GM04504 (cell line): Measurements from ENCODE around the gene LAMA4.
A peak's percentile ranks its signal among the peaks of the same experiment; 100 is the strongest.

Experiments used
- DNase-seq: peaks from one replicate; pipeline ENCODE4 v3.0.0-alpha.2; 2012; ENCODE audit warnings: low read depth

The LAMA4 gene

GRCh38 chr6:112243861-112244827 lies 10.2 kb downstream of the LAMA4 start:
- DNase-seq, result no peak

DNA sequence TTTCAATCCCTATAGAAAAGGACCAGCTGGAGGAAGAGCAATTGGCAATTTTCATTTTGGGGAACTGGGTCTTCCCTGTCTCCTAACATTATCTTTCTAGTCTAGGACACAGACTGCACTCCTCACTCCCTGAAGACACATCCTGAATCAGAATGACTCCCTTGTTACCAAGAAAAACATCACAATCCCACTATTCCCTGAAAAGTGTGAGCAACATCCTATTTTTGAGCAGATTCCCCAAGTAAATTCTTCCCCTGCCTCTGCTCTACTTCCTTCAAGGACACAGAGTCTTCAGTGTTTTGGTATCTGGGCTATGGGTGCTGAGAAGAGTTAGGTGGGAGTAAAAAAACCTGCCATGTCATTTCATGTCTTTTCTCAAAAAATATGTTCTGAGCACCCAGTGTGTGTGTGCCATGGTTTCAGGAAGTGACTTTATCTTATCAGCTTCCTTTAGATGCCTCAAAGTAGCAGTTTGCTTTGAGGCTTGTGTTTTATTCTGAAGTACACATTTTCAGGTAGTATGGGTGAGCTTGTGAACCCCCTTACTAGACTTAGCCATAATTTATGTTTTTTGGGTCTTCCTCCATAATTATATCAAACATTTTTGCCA lies 12.4 kb downstream of the LAMA4 start:
- no peak for DNase-seq

GRCh38 chr6:112237595-112237994 lies 16.8 kb downstream of the LAMA4 start:
- peak; percentile 99 for DNase-seq

GRCh38 chr6:112237066-112237465 lies 17.3 kb downstream of the LAMA4 start:
- DNase-seq, result no peak

DNA sequence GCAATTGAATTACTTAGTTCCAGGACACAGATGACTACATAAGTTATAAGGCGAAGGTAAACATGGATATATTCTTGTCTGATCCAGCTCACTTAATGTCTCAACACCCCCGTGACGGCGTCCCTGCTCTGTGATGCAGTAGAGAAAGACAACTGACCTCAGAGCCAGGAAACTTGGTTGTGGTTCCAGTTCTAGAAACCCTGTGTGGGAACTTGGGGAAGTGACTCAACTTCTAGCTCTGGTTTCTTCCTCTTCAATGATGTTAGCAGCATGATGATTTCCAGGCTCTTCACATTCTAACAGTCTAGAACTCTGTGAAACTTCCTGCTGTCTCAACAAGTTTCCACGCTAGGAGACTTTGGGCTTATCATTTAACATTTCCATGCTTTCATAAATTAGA lies 18.4 kb downstream of the LAMA4 start:
- DNase-seq, result no peak

- DNase-seq, result no peak
Measured at GRCh38 chr6:112234601-112235000, 19.8 kb downstream of the LAMA4 start.

DNA sequence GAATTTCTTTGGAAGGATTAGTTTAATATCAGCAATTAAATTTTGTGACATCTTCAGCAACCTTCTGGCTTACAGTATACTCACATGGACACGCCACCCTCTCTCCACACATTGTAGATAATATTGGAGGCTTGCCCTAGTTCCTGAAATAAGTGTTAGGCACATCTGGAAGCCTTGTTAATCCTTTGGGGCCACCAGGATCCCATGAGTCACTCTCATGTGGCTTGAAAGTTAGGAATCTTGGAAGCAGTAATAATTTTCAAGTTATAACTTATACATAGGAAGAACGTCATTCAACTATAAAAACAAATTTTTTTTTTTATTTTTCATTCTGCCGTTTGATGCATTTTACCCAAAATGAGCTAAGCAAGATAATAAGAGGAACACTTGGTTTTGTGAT lies 20.5 kb downstream of the LAMA4 start:
- peak; percentile 88 for DNase-seq

DNA sequence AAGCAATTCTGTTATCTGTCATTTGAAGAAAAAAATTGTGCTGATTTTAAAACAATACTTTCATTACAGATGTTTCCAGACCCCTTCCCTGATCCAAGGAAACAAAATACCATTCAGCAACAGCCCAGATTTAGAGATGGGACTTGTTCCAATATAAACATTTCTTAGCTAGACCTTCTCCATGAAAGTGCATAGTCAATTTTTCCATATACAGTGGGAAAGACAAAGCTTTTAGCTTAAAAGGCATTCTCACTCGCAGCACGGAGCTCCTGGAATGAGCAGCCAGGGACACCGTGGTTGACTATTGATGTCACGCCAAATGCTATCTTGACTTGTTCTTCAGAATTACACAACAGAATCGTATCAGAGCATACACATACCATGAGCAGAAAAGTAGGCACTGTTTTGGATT lies 21.5 kb downstream of the LAMA4 start:
- no peak for DNase-seq

GRCh38 chr6:112231594-112232060 lies 22.7 kb downstream of the LAMA4 start:
- DNase-seq, result peak; percentile 77

DNA sequence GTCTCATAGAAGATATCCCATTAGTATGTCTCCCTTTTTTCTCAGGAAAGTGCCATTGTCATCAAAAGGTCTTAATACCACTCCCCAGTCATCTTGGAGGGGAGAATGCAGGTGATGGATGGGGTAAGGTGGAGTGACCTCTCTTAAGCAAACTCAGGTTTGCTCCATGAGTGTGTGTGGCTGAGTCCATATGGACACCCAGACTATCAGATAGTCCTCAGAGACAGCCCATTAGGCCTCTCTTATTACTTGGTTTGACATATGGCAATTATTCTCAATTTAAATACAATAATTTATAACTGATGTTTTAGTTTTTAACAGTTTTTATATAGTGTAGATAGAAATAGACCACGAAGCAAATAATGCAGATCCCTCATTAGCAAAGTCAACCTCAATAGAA lies 23.2 kb downstream of the LAMA4 start:
- DNase-seq, result no peak

GRCh38 chr6:112228480-112229332 lies 25.7 kb downstream of the LAMA4 start:
- DNase-seq, result no peak

- DNase-seq, result no peak
Measured at GRCh38 chr6:112227992-112228391, 26.4 kb downstream of the LAMA4 start.

DNA sequence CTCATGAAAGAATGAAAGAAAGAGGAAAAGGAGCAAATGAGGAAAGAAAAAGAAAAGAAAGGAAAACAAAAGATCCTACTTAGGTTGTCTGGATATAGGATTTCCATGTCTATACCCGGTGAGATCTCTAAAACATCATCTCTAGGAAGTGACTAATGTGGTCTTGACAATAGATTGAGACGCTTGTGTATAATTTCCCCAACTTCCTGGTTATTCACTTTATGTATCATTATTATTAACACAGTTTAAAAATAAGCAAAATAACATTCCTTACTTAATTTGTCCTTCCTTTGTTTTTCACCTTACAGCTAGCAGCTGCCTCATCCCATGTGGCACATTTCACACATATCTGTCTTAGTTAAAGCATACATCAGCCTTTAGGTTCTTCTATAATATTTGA lies 27.0 kb downstream of the LAMA4 start:
- no peak for DNase-seq

DNA sequence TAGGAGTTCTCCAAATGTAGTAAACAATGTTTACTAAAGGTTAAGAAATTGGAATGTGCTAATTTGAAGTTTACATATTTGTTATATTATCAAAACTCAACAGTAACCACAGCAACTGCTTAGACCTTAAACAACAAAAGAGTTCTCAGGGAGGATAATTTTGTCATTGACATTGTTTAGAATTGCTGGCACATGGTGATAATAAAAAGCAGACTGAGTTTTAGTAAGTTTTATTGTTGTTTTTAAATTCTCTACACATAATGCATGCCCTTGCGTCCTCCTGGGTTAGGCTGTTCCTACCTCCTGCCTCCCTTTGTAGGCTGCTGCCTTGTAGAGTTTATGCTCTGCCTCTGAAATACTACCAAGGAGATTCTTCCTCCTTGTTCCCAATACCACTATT lies 28.7 kb downstream of the LAMA4 start:
- peak; percentile 73 for DNase-seq

- DNase-seq, result no peak
Measured at GRCh38 chr6:112224088-112224487, 30.3 kb downstream of the LAMA4 start.

DNA sequence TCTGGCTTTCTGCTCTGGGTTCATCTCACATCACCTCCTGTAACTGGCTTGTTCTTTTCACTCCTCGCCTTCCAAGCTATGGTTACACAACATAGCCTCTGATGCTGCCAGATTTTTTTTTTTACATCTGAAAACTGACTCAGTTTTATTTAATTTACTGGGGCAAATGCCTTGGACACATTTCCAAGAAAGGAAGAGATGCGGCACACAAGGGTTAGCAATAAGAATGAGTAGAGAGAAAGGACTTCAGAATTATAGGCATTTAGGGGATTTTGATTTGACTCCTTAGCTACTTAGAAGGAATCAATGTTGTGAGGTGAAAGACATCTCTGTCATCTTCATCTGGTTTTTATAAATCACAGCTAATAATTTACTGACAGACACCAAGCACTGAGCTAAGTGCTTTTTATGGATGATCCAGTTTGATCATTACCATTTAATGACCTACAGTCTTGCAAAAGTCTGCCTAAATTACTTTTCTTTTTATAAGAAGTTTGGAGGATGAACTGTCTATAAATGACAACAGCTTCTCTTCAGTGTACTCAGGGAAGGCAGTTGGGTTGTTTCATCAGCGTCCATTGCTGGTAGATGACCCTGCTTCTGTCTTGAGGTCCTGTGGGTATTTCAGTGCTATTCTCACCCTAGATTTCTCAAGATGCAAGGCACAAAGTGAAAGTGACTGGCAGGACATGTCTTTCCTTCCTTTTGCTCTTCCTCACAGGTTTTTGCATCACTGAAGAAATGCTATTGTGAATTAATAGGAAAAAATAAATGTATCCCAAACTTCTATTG lies 31.1 kb downstream of the LAMA4 start:
- peak; percentile 96 for DNase-seq

- DNase-seq, result peak; percentile 86
Measured at GRCh38 chr6:112221981-112222852, 32.1 kb downstream of the LAMA4 start.

- no peak for DNase-seq
Measured at GRCh38 chr6:112221561-112221960, 32.8 kb downstream of the LAMA4 start.

- DNase-seq, result no peak
Measured at GRCh38 chr6:112218563-112218962, 35.8 kb downstream of the LAMA4 start.
